GM06990 (cell line): Measurements from ENCODE around the gene NCR2.
"Not testable (repeated sequence)": the region's sequence is repeated elsewhere in the genome, so short reads cannot be mapped to it uniquely, and the experiment has no call there.

Experiments
- DNase-seq: peaks from one replicate; pipeline ENCODE4 v3.0.0-alpha.2; 2011; ENCODE audit not compliant: insufficient read length; ENCODE audit errors: extremely low read depth
- H3K27me3 ChIP-seq: replicated peaks from 2 replicates; pipeline ENCODE4 v1.6.0; 2011; ENCODE audit warnings: low read length; ENCODE audit not compliant: control insufficient read depth, insufficient read depth
- H3K36me3 ChIP-seq: 2 replicates; pipeline ENCODE4 v1.5.1; 2011; ENCODE audit warnings: low read length; ENCODE audit not compliant: control insufficient read depth, insufficient read depth
- H3K4me3 ChIP-seq: replicated peaks from 2 replicates; pipeline ENCODE4 v1.5.1; 2011; ENCODE audit warnings: low read depth, mild to moderate bottlenecking, control low read depth, low read length
- TF ChIP-seq, protein P1 (sequence below): IDR thresholded peaks from 2 replicates; pipeline ENCODE4 v1.5.1; 2011; ENCODE audit warnings: low read length, control low read depth, mild to moderate bottlenecking, inconsistent platforms; ENCODE audit not compliant: insufficient read depth, poor library complexity, severe bottlenecking

The NCR2 gene

DNA sequence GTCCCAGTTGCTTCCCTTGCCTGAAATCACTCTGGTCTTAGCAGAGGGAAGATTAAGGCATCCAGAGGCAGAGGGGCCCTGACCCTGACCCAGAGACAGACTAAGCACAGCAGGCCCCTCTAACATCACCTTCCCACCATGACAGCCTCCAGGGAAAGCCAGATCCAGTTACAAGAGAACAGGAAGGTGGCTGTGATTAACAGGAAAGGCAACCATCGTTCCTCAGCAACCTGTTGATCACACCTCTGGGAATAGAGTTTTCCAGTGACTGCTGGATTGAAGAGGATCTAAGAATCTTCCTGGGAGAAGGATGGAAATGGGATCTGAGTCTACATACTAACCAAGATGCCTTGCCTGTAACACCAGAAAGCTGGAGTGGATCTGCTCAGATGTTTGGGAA lies 43.7 kb upstream of the NCR2 start:
- no peaks in the 10 kb centered on the region for H3K36me3 ChIP-seq
- TF ChIP-seq, protein P1, sequence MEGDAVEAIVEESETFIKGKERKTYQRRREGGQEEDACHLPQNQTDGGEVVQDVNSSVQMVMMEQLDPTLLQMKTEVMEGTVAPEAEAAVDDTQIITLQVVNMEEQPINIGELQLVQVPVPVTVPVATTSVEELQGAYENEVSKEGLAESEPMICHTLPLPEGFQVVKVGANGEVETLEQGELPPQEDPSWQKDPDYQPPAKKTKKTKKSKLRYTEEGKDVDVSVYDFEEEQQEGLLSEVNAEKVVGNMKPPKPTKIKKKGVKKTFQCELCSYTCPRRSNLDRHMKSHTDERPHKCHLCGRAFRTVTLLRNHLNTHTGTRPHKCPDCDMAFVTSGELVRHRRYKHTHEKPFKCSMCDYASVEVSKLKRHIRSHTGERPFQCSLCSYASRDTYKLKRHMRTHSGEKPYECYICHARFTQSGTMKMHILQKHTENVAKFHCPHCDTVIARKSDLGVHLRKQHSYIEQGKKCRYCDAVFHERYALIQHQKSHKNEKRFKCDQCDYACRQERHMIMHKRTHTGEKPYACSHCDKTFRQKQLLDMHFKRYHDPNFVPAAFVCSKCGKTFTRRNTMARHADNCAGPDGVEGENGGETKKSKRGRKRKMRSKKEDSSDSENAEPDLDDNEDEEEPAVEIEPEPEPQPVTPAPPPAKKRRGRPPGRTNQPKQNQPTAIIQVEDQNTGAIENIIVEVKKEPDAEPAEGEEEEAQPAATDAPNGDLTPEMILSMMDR = no peak
- no peak for DNase-seq
- H3K4me3 ChIP-seq = no peak overlapping the region
- H3K27me3 ChIP-seq = no peaks in the 10 kb centered on the region

DNA sequence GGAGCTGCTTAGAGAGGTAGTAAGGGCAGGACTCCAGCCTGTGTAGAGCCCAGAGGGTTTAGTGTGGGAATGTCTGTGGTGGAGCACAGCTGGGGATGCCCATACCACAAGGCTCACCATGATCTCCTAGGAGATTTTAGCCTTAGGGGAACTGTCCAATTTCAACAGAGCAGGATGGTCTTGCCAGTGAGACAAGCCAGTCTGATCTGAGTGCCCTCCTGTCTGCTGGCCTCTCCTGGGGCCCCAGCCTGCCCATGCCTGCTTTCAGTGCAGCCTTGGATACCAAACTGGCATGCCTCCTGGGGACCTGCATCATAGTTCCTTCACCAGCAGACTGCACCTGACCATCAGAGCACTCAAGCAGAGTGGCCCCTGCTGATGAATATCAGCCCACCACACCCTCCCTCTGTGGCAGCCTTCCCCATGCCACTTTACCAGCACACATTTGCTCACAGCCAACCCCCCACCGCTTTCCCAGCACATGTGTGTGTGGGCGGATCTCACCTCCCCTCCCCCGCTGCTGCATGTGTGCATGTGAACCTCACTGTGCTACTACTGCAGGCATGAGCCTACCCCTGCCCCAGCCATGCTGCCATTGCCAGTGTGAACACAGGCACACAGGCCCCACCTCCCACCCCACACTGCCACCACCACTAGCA lies 41.1 kb upstream of the NCR2 start:
- H3K36me3 ChIP-seq = no peaks in the 10 kb centered on the region
- DNase-seq = no peak
- no peaks in the 10 kb centered on the region for H3K27me3 ChIP-seq
- TF ChIP-seq, protein P1 = no peak
- H3K4me3 ChIP-seq = no peak overlapping the region

DNA sequence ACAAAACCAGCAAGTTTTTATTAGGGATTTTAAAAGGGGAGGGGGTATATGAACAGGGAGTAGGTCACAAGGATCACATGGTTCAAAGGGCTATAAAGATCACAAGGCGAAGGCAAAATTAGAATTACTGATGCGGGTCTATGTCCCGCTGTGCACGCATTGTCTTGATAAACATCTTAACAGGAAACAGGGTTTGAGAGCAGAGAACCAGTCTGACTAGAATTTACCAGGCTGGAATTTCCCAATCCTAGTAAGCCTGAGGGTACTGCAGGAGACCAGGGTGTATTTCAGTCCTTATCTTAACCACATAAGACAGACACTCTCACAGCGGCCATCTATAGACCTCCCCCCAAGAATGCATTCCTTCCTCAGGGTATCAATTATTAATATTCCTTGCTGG lies 38.2 kb upstream of the NCR2 start:
- DNase-seq, H3K36me3 ChIP-seq, H3K27me3 ChIP-seq, H3K4me3 ChIP-seq: not testable (repeated sequence)

DNA sequence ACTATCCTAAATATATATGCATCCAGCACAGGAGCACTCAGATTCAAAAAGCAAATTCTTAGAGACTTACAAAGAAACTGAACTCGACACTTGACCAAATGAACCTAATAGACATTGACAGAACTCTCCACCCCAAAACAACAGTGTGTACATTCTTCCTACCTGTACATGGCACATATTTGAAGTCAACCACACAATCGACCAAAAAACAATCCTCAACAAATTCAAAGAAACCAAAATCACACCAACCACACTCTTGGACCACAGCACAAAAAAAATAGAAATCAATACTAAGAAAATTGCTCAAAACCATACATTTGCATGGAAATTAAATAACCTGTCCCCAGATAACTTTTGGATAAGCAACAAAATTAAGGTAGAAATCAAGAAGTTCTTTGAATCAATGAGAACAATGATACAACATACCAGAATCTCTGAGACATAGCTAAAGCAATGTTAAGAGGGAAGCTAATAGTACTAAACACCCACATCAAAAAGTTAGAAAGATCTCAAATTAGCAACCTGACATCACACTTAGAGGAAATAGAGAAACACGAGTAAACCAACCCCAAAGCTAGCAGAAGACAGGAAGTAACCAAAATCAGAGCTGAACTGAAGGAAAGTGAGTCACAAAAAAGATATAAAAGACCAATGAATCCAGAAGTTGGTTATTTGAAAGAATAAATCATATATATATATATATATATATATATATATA lies 36.5 kb upstream of the NCR2 start:
- TF ChIP-seq, protein P1 = no peak
- Histone ChIP-seq H3K36me3 (no peaks in the 10 kb centered on the region), H3K4me3 (no peak overlapping the region), H3K27me3 (no peaks in the 10 kb centered on the region)
- no peak for DNase-seq

DNA sequence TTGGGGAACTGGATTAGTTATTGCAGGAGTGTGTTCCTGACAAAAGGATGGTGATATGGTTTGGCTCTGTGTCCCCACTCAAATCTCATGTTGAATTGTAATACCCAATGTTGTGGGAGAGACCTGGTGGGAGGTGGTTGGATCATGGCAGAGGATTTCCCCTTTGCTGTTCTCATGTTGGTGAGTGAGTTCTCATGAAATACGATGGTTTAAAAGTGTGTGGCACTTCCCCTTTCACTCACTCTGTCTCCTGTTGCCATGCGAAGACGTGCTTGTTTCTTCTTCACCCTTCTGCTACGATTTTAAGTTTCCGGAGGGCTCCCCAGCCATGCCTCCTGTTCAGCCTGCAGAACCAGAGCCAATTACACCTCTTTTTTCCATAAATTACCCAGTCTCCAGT lies 32.8 kb upstream of the NCR2 start:
- Histone ChIP-seq H3K36me3 (no peaks in the 10 kb centered on the region), H3K4me3 (no peak overlapping the region), H3K27me3 (no peaks in the 10 kb centered on the region)
- TF ChIP-seq, protein P1 = no peak
- DNase-seq = no peak

DNA sequence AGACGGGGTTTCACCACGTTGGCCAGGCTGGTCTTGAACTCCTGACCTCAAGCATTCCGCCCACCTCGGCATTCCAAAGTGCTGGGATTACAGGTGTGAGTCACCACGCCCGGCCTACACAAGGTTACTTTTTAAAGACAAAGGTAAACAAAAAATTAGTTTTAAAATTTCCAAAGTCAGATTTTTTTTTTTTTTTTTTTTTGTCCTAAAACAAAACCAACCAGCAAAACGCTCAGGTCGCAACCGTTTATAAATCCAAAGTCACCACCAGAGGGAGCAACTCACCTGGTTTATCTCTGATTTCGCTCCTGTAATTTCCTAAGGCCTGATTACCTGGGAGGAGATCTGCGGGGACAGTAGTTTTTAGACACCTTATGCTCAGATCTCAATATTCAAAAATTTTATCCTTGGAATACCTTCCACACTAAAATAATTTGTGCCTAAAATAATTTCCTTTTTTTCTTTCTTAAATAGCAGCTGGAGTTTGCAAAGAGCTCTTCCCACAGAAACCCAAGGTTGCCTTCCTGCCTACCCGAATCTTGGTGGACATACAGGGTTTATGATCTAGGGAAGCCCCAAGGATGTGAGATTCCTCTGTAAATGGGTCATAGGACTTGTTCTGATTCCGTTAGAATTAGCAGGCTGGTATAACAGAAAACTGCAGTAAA lies 29.1 kb upstream of the NCR2 start:
- TF ChIP-seq, protein P1 = peak; percentile 57
- Histone ChIP-seq H3K4me3 (no peak overlapping the region), H3K27me3 (no peaks in the 10 kb centered on the region), H3K36me3 (no peaks in the 10 kb centered on the region)
- no peak for DNase-seq
